ENCODE data around the gene RXYLT1.

- TF ChIP-seq CTCF (IDR thresholded peaks at IDR 0.05) = peak; percentile 61 to 75 (median 66)
- no peak for TF ChIP-seq POLR2A (IDR thresholded peaks at IDR 0.05)
Observed at GRCh38 chr12:63826006-63826585, 46.4 kb downstream of the RXYLT1 start.

Data from transverse colon (tissue), 3 donors.